ENCODE measurements around the gene TMEM26. TPM values are rescaled to one million over a fixed set of nuclear protein-coding genes. Genes with fewer than 3 reads are reported as not detected.

The TMEM26 gene
- total RNA-seq, 1 experiment from 2014 or later = not detected

GRCh38 chr10:61398366-61399129 is 54.6 kb downstream of the TMEM26 start:
- ATAC-seq (peak; percentile 99), DNase-seq (peak; percentile 99)
- H3K9me3 ChIP-seq (ENCODE audit: low read length) = no peaks in the 10 kb centered on the region
- H4K20me1 ChIP-seq (ENCODE audit: low read length) = no peaks in the 10 kb centered on the region
- CTCF ChIA-PET = interaction anchor here (0.5 to 1.2 kb wide), 3 partner anchors 127 to 504 kb away, joined by 3 to 6 read pairs (median 4); no protein-coding TSS in a partner anchor
- H2AFZ ChIP-seq (ENCODE audit: low read length) = no peak overlapping the region
- no peaks in the 10 kb centered on the region for H3K36me3 ChIP-seq (ENCODE audit: low read depth, low read length)
- TF ChIP-seq EZH2 (IDR thresholded peaks at IDR 0.05; ENCODE audit: low read length, unreplicated experiment) = no peak
- TF ChIP-seq CTCF (conservative IDR thresholded peaks at IDR 0.05; ENCODE audit: low read depth, low read length) = no peak
- POLR2A ChIA-PET (ENCODE audit: unreplicated experiment) = interaction anchor here (0.6 kb wide), 3 partner anchors 14 to 127 kb away, joined by 3 to 7 read pairs (median 4); no protein-coding TSS in a partner anchor
- peaks cover 9% of the 10 kb centered on the region for H3F3A ChIP-seq (ENCODE audit: low read length, unreplicated experiment)
- no peaks in the 10 kb centered on the region for H3K79me2 ChIP-seq (ENCODE audit: low read length)
- H3K4me3 ChIP-seq (ENCODE audit: low read length) = no peak overlapping the region
- H3K27ac ChIP-seq (ENCODE audit: low read length) = peak overlapping the region; percentile 71
- intact Hi-C loops (cut with micrococcal nuclease) = loop anchor here (1.0 to 5.0 kb wide), 3 partner anchors 36 to 79 kb away; no protein-coding TSS in a partner anchor
- H3K9me2 ChIP-seq (replicated peaks; ENCODE audit: low read length) = no peaks in the 10 kb centered on the region
- no peaks in the 10 kb centered on the region for H3K27me3 ChIP-seq (ENCODE audit: low read length)
- BruUV-seq (replicated peaks) = no TSS peak
- peak overlapping the region; percentile 11; the same call in 1 of the 2 replicates for H3K9ac ChIP-seq (ENCODE audit: low read length)
- H3K4me2 ChIP-seq (ENCODE audit: low read length) = peak overlapping the region; percentile 51
- peaks cover 33% of the 10 kb centered on the region for H3K4me1 ChIP-seq (ENCODE audit: insufficient read depth, low read length)

- H3K4me3 ChIP-seq (ENCODE audit: low read length) = no peak overlapping the region
- H3K9me3 ChIP-seq (ENCODE audit: low read length) = no peaks in the 10 kb centered on the region
- DNase-seq (no peak), ATAC-seq (no peak)
- H2AFZ ChIP-seq (ENCODE audit: low read length) = peak overlapping the region; percentile 29
- ChIA-PET CTCF (no interaction called here), POLR2A (ENCODE audit: unreplicated experiment) (interaction anchor here (0.6 kb wide), 1 partner anchor 13 kb away, joined by 4 read pairs; no protein-coding TSS in a partner anchor)
- H3K9me2 ChIP-seq (replicated peaks; ENCODE audit: low read length) = no peaks in the 10 kb centered on the region
- BruUV-seq (replicated peaks) = no TSS peak
- TF ChIP-seq CTCF (conservative IDR thresholded peaks at IDR 0.05; ENCODE audit: low read depth, low read length) (no peak), EZH2 (IDR thresholded peaks at IDR 0.05; ENCODE audit: low read length, unreplicated experiment) (no peak), EZH2phosphoT487 (IDR thresholded peaks at IDR 0.05; ENCODE audit: borderline replicate concordance, low read length) (no peak)
- peak overlapping the region; percentile 18 for H3K4me2 ChIP-seq (ENCODE audit: low read length)
- H3K36me3 ChIP-seq (ENCODE audit: low read depth, low read length) = no peaks in the 10 kb centered on the region
- H3K9ac ChIP-seq (ENCODE audit: low read length) = no peak overlapping the region
- no peaks in the 10 kb centered on the region for H3K79me2 ChIP-seq (ENCODE audit: low read length)
- no peaks in the 10 kb centered on the region for H4K20me1 ChIP-seq (ENCODE audit: low read length)
- H3K27me3 ChIP-seq (ENCODE audit: low read length) = no peaks in the 10 kb centered on the region
- peaks cover 9% of the 10 kb centered on the region for H3F3A ChIP-seq (ENCODE audit: low read length, unreplicated experiment)
- H3K27ac ChIP-seq (ENCODE audit: low read length) = no peak overlapping the region
- H3K4me1 ChIP-seq (ENCODE audit: insufficient read depth, low read length) = peaks cover 33% of the 10 kb centered on the region
- intact Hi-C loops (cut with micrococcal nuclease) = loop anchor here (5.0 kb wide), 1 partner anchor 35 kb away; no protein-coding TSS in a partner anchor
Measured at GRCh38 chr10:61397175-61397986, 55.8 kb downstream of the TMEM26 start.
